ENCODE measurements around the gene SH2B3.
A peak's percentile ranks its signal among the peaks of the same experiment; 100 is the strongest.
"Not testable (repeated sequence)": the region's sequence is repeated elsewhere in the genome, so short reads cannot be mapped to it uniquely, and the experiment has no call there.

SH2B3 gene

GRCh38 chr12:111405859-111406473 lies at the start of gene SH2B3:
Gene SH2B3 (plus strand): TSS chr12:111405923. CDS start chr12:111418146, 12,223 bp downstream.
- DNase-seq (ENCODE audit: low read depth), result no peak

GRCh38 chr12:111359231-111359913 lies 46.4 kb upstream of the SH2B3 start:
- DNase-seq (ENCODE audit: low read depth), result no peak

- no peak for DNase-seq (ENCODE audit: low read depth)
These were observed 45.8 kb upstream of the SH2B3 start for GRCh38 chr12:111359914-111360276.

- no peak for DNase-seq (ENCODE audit: low read depth)
These were observed 45.3 kb upstream of the SH2B3 start for GRCh38 chr12:111360325-111360930.

GRCh38 chr12:111361073-111361716 lies 44.5 kb upstream of the SH2B3 start:
- no peak for DNase-seq (ENCODE audit: low read depth)

GRCh38 chr12:111361717-111362576 lies 43.8 kb upstream of the SH2B3 start:
- DNase-seq (ENCODE audit: low read depth), result no peak

GRCh38 chr12:111362687-111363475 lies 42.8 kb upstream of the SH2B3 start:
- DNase-seq (ENCODE audit: low read depth), result no peak

GRCh38 chr12:111363578-111363977 lies 42.1 kb upstream of the SH2B3 start:
- peak; percentile 11 for DNase-seq (ENCODE audit: low read depth)

- DNase-seq (ENCODE audit: low read depth), result no peak
These were observed 39.6 kb upstream of the SH2B3 start for GRCh38 chr12:111366075-111366474.

- no peak for DNase-seq (ENCODE audit: low read depth)
These were observed 39.1 kb upstream of the SH2B3 start for GRCh38 chr12:111366583-111366982.

- DNase-seq (ENCODE audit: low read depth), result no peak
These were observed 38.0 kb upstream of the SH2B3 start for GRCh38 chr12:111367661-111368221.

- no peak for DNase-seq (ENCODE audit: low read depth)
These were observed 37.4 kb upstream of the SH2B3 start for GRCh38 chr12:111368291-111368787.

GRCh38 chr12:111368788-111369495 lies 36.8 kb upstream of the SH2B3 start, which contains the start of gene PHETA1:
Gene PHETA1 (minus strand): TSS chr12:111369095. CDS start chr12:111363427, 5,668 bp downstream.
- DNase-seq (ENCODE audit: low read depth), result peak; percentile 18

GRCh38 chr12:111369496-111370220 lies 36.1 kb upstream of the SH2B3 start:
- DNase-seq (ENCODE audit: low read depth), result no peak

GRCh38 chr12:111373231-111373630 lies 32.5 kb upstream of the SH2B3 start:
- DNase-seq (ENCODE audit: low read depth), result not testable (repeated sequence)

GRCh38 chr12:111377440-111377839 lies 28.3 kb upstream of the SH2B3 start:
- DNase-seq (ENCODE audit: low read depth), result no peak

GRCh38 chr12:111379942-111380554 lies 25.7 kb upstream of the SH2B3 start:
- no peak for DNase-seq (ENCODE audit: low read depth)

GRCh38 chr12:111384596-111384995 lies 21.1 kb upstream of the SH2B3 start:
- no peak for DNase-seq (ENCODE audit: low read depth)

GRCh38 chr12:111386885-111387284 lies 18.8 kb upstream of the SH2B3 start:
- no peak for DNase-seq (ENCODE audit: low read depth)

Data from non-pigmented ciliary epithelial cell (primary cell).